GM19467 (cell line): ENCODE results near the gene PRR14L.

ENCODE experiments used
- ATAC-seq: cut with Tn5 transposase; IDR thresholded peaks from one replicate; pipeline ENCODE4 v1.9.1; 2021; ENCODE audit warnings: mild to moderate bottlenecking, moderate library complexity; ENCODE audit not compliant: unreplicated experiment

PRR14L gene

GRCh38 chr22:31647523-31648320 is 102.2 kb downstream of the PRR14L start:
- ATAC-seq, result no peak

GRCh38 chr22:31647066-31647465 is 102.9 kb downstream of the PRR14L start:
- no peak for ATAC-seq

GRCh38 chr22:31646186-31647019 is 103.5 kb downstream of the PRR14L start:
- ATAC-seq, result no peak

GRCh38 chr22:31639436-31640039 is 110.4 kb downstream of the PRR14L start:
- no peak for ATAC-seq

GRCh38 chr22:31637891-31638618 is 111.9 kb downstream of the PRR14L start:
- no peak for ATAC-seq

GRCh38 chr22:31637447-31637890 is 112.5 kb downstream of the PRR14L start:
- peak; percentile 50 for ATAC-seq

- no peak for ATAC-seq
These were observed 114.2 kb downstream of the PRR14L start for GRCh38 chr22:31635638-31636306.

GRCh38 chr22:31631436-31631835 is 118.5 kb downstream of the PRR14L start:
- no peak for ATAC-seq
